Left lung (tissue), 10 donors: ENCODE results near the gene TFB1M. TPM values are rescaled to one million over a fixed set of nuclear protein-coding genes. Genes with fewer than 3 reads are reported as not detected.
A peak's percentile ranks its signal among the peaks of the same experiment; 100 is the strongest.
"Not testable (repeated sequence)": the region's sequence is repeated elsewhere in the genome, so short reads cannot be mapped to it uniquely, and the experiment has no call there.

Experiments
- ATAC-seq: fragments of 200-7000 bp; cut with Tn5 transposase; one replicate; pipeline ENCODE4 v1.9.1; 2020; ENCODE audit warnings: moderate library complexity
- DNase-seq, 4 donors: peaks; one replicate each; pipeline ENCODE4 v3.0.0-alpha.2; 2013 to 2020
- H3K27ac ChIP-seq, 2 donors: fragments of 200-600 bp; sonication (generic) in 1 of 2; one replicate each; pipeline versions ENCODE4 v1.5.0 to v1.8.0; 2020 to 2021
- H3K27me3 ChIP-seq, 2 donors: fragments of 200-600 bp; sonication (generic) in 1 of 2; one replicate each; pipeline versions ENCODE4 v1.5.0 to v1.8.0; 2020 to 2021
- H3K36me3 ChIP-seq, 2 donors: fragments of 200-600 bp; sonication (generic) in 1 of 2; one replicate each; pipeline versions ENCODE4 v1.5.0 to v1.8.0; 2020 to 2021
- H3K4me1 ChIP-seq, 2 donors: fragments of 200-600 bp; one replicate each; pipeline ENCODE4 v1.8.0; 2021
- H3K4me3 ChIP-seq, 2 donors: fragments of 200-600 bp; sonication (generic) in 1 of 2; one replicate each; pipeline versions ENCODE4 v1.5.0 to v1.8.0; 2020 to 2021; ENCODE audit warnings: mild to moderate bottlenecking in 1 of 2
- H3K9me3 ChIP-seq, 2 donors: fragments of 200-600 bp; sonication (generic) in 1 of 2; one replicate each; pipeline versions ENCODE4 v1.5.0 to v1.8.0; 2020 to 2021
- intact Hi-C, 2 donors: fragments of 100-400 bp; cut with DNase I; formaldehyde crosslinking; loops; one replicate each; pipeline versions ENCODE4 v1.11.2 to v1.14.2; 2022
- polyA plus RNA-seq, 6 donors: library from polyadenylated mRNA; unstranded; fragments of 120-200 nt; gene quantifications; one replicate each; pipeline ENCODE4 v1.2.1, GENCODE V29; 2013; ENCODE audit not compliant: insufficient read length in 6 of 6
- total RNA-seq, 2 donors: library from RNA; stranded (reverse); fragmentation: NEBNext Ultra II Directional; extraction: Animal tissue kit (Norgen Biotek cat#: 25700); gene quantifications; one replicate each; pipeline ENCODE4 v1.2.1, GENCODE V29; 2021
- TF ChIP-seq, protein P1 (sequence below), 2 donors: fragments of 200-600 bp; sonication (generic) in 1 of 2; IDR thresholded peaks; one replicate each; pipeline versions ENCODE4 v1.5.0 to v1.8.0; 2021; ENCODE audit warnings: antibody characterized with exemption in 2 of 2
- donor health status: DM: no; HTN: yes; CAD: no.
- donor health status: DM: no; HTN: no; CAD: no.

The TFB1M gene
- total and polyA plus RNA-seq, 8 donors = 20.6 to 29.4 (median 24.0) TPM

DNA sequence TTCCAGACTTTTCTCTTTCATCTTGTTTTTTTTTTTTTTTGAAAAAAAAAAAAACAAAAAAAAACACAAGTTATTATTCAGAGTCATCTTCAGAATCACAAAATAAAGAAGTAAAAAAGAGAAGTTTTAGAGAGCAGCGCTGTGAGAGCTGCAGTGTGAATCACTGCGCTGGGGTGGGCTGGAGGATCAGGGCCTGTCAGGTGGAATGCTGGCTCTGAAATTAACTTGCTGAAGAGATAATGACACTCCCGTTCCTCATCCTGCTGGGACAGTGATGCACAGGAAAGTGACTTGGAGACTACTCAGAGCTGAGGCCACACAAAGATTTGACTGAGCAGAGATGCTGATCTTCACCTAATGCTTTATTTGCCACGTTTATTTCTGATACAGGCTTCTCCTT, 93.2 kb downstream of the TFB1M start:
- peak overlapping the region in 1 of 2 donors; percentile 1 for H3K27ac ChIP-seq
- no peak for DNase-seq
- TF ChIP-seq, protein P1, sequence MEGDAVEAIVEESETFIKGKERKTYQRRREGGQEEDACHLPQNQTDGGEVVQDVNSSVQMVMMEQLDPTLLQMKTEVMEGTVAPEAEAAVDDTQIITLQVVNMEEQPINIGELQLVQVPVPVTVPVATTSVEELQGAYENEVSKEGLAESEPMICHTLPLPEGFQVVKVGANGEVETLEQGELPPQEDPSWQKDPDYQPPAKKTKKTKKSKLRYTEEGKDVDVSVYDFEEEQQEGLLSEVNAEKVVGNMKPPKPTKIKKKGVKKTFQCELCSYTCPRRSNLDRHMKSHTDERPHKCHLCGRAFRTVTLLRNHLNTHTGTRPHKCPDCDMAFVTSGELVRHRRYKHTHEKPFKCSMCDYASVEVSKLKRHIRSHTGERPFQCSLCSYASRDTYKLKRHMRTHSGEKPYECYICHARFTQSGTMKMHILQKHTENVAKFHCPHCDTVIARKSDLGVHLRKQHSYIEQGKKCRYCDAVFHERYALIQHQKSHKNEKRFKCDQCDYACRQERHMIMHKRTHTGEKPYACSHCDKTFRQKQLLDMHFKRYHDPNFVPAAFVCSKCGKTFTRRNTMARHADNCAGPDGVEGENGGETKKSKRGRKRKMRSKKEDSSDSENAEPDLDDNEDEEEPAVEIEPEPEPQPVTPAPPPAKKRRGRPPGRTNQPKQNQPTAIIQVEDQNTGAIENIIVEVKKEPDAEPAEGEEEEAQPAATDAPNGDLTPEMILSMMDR (IDR thresholded peaks at IDR 0.05) = no peak
- ATAC-seq = no peak
- no peaks in the 10 kb centered on the region for H3K27me3 ChIP-seq
- H3K9me3 ChIP-seq = no peaks in the 10 kb centered on the region
- no peak overlapping the region for H3K4me3 ChIP-seq
- peaks cover 0 to 19% of the 10 kb centered on the region in 2 donors for H3K4me1 ChIP-seq
- intact Hi-C loops = no loop called here
- H3K36me3 ChIP-seq = no peaks in the 10 kb centered on the region

DNA sequence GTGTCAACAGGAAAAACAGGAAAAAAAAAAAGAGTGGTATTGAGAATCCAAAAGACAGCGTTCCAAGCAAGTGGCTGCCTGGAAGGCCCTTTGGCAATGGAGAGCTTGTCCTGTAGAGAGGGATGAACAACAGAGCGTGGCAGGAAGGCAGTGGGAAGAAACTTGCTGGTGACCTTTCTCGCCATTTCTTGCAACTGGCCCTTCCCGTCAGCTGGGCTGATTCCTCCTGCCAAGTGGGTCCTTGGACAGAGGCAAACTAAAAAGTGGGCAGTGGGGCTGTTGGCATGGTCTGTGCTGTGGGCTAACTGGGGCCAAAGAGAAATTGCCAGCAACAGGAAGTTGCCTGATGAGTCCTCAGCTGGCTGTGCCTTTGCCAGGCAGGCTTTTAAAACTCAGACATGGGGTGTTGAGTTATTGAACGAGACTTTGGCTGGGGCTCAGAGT, 94.4 kb downstream of the TFB1M start:
- DNase-seq = no peak
- no peak for ATAC-seq
- peaks cover 0 to 17% of the 10 kb centered on the region in 2 donors for H3K4me1 ChIP-seq
- no peaks in the 10 kb centered on the region for H3K36me3 ChIP-seq
- no peaks in the 10 kb centered on the region for H3K9me3 ChIP-seq
- intact Hi-C loops = no loop called here
- no peak overlapping the region for H3K4me3 ChIP-seq
- TF ChIP-seq, protein P1 (IDR thresholded peaks at IDR 0.05) = no peak
- no peaks in the 10 kb centered on the region for H3K27me3 ChIP-seq
- H3K27ac ChIP-seq = no peak overlapping the region

DNA sequence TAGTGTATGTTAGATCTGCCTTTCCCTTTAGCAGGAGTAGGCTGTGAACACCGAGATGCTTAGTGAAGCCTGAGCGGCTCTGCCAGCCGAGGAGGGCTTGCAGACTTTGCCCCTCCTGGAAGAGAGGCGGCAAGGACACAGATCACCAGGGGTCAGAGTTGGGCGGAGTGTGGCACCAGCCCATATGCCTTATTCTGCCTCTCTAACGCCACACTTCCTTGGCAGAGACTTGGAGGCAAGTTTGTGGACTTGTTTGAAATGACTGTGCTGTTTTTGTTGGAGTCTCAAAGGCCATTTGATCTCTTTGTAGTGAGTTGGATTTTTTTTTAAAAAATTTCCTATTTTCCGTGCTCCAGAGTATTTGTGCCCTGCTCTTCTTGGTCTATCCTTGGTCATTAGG, 95.0 kb downstream of the TFB1M start:
- no peak overlapping the region for H3K27ac ChIP-seq
- peaks cover 0 to 11% of the 10 kb centered on the region in 2 donors for H3K4me1 ChIP-seq
- intact Hi-C loops = no loop called here
- TF ChIP-seq, protein P1 (IDR thresholded peaks at IDR 0.05) = no peak
- ATAC-seq = no peak
- no peaks in the 10 kb centered on the region for H3K36me3 ChIP-seq
- DNase-seq = no peak
- no peaks in the 10 kb centered on the region for H3K9me3 ChIP-seq
- no peak overlapping the region for H3K4me3 ChIP-seq
- H3K27me3 ChIP-seq = no peaks in the 10 kb centered on the region

DNA sequence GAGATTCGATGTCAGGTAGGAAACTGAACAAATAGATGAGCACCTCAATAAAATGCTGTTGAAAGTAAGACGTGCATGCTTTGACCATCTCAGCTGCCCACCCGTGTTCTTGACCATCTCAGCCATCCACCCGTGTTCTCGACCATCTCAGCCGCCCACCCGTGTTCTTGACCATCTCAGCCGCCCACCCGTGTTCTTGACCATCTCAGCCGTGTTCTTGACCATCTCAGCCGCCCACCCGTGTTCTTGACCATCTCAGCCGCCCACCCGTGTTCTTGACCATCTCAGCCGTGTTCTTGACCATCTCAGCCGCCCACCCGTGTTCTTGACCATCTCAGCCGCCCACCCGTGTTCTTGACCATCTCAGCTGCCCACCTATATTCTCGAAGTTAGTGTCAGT, 95.6 kb downstream of the TFB1M start:
- H3K9me3 ChIP-seq, ATAC-seq, intact Hi-C loops, H3K4me3 ChIP-seq, H3K27ac ChIP-seq, H3K4me1 ChIP-seq, DNase-seq, H3K36me3 ChIP-seq, H3K27me3 ChIP-seq: not testable (repeated sequence)

DNA sequence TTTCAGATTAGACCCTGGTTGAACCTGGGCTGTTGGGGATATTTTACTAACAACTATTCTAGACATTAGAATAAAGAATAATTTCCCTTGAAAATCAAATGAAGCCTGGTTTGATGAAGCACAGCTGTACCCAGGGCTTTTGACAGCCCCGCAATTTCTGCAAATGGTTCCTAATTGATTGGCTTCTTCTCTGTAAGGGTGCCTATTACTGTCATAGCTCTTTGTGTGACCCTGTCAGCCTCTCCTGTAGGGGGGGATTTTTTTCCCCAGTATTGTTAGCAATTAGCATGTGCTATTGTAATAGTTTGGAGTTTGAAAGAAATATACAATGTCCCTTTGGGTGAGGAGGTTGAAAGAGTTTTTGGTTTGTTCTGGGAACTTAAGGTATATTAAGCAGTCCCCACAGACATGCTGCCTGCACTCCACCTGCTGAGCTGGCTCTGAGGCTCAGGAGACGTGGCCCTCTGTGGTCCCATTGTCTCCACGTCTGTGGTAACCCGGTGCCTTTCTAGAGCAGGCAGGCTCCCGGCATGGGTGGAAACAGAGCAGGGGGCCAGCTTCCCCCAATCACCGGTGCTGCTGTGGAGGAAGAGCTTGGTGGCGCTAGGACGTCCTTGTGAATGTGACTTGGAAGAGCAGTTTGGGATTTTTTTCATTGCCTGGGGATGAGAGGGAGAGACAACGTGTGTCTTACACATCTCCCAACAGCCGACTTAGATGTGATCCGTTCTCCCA, 97.8 kb downstream of the TFB1M start:
- H3K9me3 ChIP-seq = no peaks in the 10 kb centered on the region
- no peak overlapping the region for H3K4me3 ChIP-seq
- no peak for ATAC-seq
- H3K36me3 ChIP-seq = no peaks in the 10 kb centered on the region
- H3K27ac ChIP-seq = no peak overlapping the region
- intact Hi-C loops = no loop called here
- no peaks in the 10 kb centered on the region for H3K4me1 ChIP-seq
- no peak for DNase-seq
- H3K27me3 ChIP-seq = no peaks in the 10 kb centered on the region
- TF ChIP-seq, protein P1 (IDR thresholded peaks at IDR 0.05) = no peak

DNA sequence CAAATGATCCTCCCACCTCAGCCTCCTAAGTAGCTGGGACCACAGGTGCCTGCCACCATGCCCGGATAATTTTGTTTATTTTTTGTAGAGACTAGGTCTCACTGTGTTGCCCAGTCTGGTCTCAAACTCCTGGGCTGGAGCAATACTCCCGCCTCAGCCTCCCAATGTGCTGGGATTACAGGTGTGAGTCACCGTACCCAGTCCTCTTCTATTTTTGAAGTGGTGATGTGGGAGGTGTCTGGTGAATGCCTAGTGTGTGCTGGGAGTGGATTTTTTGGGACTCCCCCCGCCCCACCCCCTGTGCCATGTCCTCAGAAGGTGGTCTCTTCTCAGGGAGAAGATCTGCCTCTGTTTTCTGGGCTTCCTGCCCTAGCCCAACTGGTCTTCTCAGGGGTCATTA, 98.4 kb downstream of the TFB1M start:
- ATAC-seq = no peak
- DNase-seq = no peak
- intact Hi-C loops = no loop called here
- Histone ChIP-seq H3K9me3 (no peaks in the 10 kb centered on the region), H3K4me1 (no peaks in the 10 kb centered on the region), H3K27me3 (no peaks in the 10 kb centered on the region), H3K27ac (no peak overlapping the region), H3K4me3 (no peak overlapping the region), H3K36me3 (no peaks in the 10 kb centered on the region)
- TF ChIP-seq, protein P1 (IDR thresholded peaks at IDR 0.05) = no peak
